ENCODE data around the gene ZNF683. TPM values are rescaled to one million over a fixed set of nuclear protein-coding genes. Genes with fewer than 3 reads are reported as not detected.

Gene ZNF683
- total and polyA plus RNA-seq, 10 of the 15 experiments (the other 5 are each of a cell fraction or from before 2014, with no cell fraction given): not detected

DNA sequence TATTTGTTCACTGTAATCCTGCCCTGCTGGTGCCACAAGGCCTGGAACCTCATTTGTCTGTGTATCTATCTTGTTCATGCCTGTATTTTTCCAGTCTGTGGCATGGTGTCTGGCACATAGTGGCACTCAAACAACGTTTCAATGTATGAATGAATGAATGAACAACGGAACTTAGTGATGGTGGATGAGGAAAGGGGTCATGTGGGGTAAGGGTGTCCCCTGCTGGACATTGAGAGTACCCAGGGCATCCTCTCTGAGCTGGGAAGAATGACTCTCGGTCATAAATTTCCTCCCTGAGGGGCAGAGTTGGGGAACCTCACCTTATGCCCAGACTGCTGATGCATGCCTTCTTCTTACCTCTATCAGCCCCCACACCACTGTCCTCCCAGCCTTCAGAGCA lies 18.9 kb upstream of the ZNF683 start:
- Histone ChIP-seq H3K36me3 (ENCODE audit: control insufficient read depth in 2 of 2, insufficient read depth in 2 of 2, low read length in 1 of 2) (no peaks in the 10 kb centered on the region), H3K79me2 (ENCODE audit: control insufficient read depth, insufficient read depth, low read length) (no peaks in the 10 kb centered on the region), H3K4me2 (ENCODE audit: control insufficient read depth, insufficient read depth) (no peak overlapping the region), H3K9me3 (replicated peaks; ENCODE audit: control insufficient read depth, insufficient read depth, low read length) (no peaks in the 10 kb centered on the region), H3K27me3 (replicated peaks in 1 of 2; ENCODE audit: control insufficient read depth in 2 of 2, insufficient read depth in 2 of 2, low read length in 1 of 2) (no peaks in the 10 kb centered on the region; a peak in 1 of 4 replicates), H3K9ac (ENCODE audit: control insufficient read depth, insufficient read depth, low read length) (no peak overlapping the region), H3K4me3 (no peak overlapping the region), H4K20me1 (ENCODE audit: control insufficient read depth, insufficient read depth) (no peaks in the 10 kb centered on the region), H3K27ac (ENCODE audit: control insufficient read depth, insufficient read depth) (no peak overlapping the region), H3K4me1 (ENCODE audit: control insufficient read depth, insufficient read depth, low read length) (no peaks in the 10 kb centered on the region), H2AFZ (ENCODE audit: control insufficient read depth, low read depth, low read length) (no peak overlapping the region)
- intact Hi-C loops (cut with micrococcal nuclease; ENCODE audit: unreplicated experiment): loop anchor here (10.0 kb wide), 1 partner anchor 227 kb away; the partner anchor contains the start of genes C1orf232 and ZNF593
- CTCF ChIA-PET: interaction anchor here (0.7 to 2.7 kb wide), 13 partner anchors 9 to 156 kb away, joined by 3 to 22 read pairs (median 5); no protein-coding TSS in a partner anchor
- SMC1A ChIA-PET (ENCODE audit: uncharacterized antibody, unreplicated experiment): interaction anchor here (0.6 to 2.6 kb wide), 5 partner anchors 13 to 106 kb away, joined by 3 to 15 read pairs (median 5); no protein-coding TSS in a partner anchor
- in situ Hi-C loops (cut with MboI): no loop called here
- 3% methylated on average over 3 of the region's 3 CpGs for WGBS (ENCODE audit: insufficient coverage, insufficient replicate concordance, low lambda C conversion rate, missing lambda C conversion rate)
- DNase-seq (ENCODE audit: low read depth, low spot score) (no peak), FAIRE-seq (peak; percentile 23), ATAC-seq (peak; percentile 80)
- RAD21 ChIA-PET (ENCODE audit: unreplicated experiment): interaction anchor here (1.0 to 3.0 kb wide), 6 partner anchors 13 to 116 kb away, joined by 3 to 25 read pairs (median 6); no protein-coding TSS in a partner anchor
- POLR2A ChIA-PET: no interaction called here
- BruUV-seq (replicated peaks): no TSS peak
- TF ChIP-seq, protein P1, sequence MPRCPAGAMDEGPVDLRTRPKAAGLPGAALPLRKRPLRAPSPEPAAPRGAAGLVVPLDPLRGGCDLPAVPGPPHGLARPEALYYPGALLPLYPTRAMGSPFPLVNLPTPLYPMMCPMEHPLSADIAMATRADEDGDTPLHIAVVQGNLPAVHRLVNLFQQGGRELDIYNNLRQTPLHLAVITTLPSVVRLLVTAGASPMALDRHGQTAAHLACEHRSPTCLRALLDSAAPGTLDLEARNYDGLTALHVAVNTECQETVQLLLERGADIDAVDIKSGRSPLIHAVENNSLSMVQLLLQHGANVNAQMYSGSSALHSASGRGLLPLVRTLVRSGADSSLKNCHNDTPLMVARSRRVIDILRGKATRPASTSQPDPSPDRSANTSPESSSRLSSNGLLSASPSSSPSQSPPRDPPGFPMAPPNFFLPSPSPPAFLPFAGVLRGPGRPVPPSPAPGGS (IDR thresholded peaks at IDR 0.05; ENCODE audit: borderline replicate concordance, insufficient read depth, low read depth, low read length, poor library complexity, severe bottlenecking): no peak
- TF ChIP-seq SMC3 (IDR thresholded peaks at IDR 0.05; ENCODE audit: borderline replicate concordance, low read length): peak; percentile 35; the same call in 1 of the 2 replicates
- TF ChIP-seq ZNF24 (IDR thresholded peaks at IDR 0.05): peak; percentile 98
- TF ChIP-seq ZNF384 (IDR thresholded peaks at IDR 0.05; ENCODE audit: borderline replicate concordance, low read depth, low read length): no peak
- TF ChIP-seq, protein P2, sequence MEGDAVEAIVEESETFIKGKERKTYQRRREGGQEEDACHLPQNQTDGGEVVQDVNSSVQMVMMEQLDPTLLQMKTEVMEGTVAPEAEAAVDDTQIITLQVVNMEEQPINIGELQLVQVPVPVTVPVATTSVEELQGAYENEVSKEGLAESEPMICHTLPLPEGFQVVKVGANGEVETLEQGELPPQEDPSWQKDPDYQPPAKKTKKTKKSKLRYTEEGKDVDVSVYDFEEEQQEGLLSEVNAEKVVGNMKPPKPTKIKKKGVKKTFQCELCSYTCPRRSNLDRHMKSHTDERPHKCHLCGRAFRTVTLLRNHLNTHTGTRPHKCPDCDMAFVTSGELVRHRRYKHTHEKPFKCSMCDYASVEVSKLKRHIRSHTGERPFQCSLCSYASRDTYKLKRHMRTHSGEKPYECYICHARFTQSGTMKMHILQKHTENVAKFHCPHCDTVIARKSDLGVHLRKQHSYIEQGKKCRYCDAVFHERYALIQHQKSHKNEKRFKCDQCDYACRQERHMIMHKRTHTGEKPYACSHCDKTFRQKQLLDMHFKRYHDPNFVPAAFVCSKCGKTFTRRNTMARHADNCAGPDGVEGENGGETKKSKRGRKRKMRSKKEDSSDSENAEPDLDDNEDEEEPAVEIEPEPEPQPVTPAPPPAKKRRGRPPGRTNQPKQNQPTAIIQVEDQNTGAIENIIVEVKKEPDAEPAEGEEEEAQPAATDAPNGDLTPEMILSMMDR (IDR thresholded peaks at IDR 0.05 in 2 of 3, conservative IDR thresholded peaks at IDR 0.05 in 1 of 3; ENCODE audit: control insufficient read depth in 2 of 3, extremely low read depth in 1 of 3, insufficient read depth in 1 of 3, low read depth in 3 of 3, low read length in 3 of 3): peak; percentile 47 to 62 (median 54)
- TF ChIP-seq MYC (IDR thresholded peaks at IDR 0.05; ENCODE audit: insufficient read depth, insufficient read length, insufficient replicate concordance, low read length, severe bottlenecking): no peak
- TF ChIP-seq RAD21 (IDR thresholded peaks at IDR 0.05; ENCODE audit: insufficient read depth, low read depth, low read length): peak; percentile 57
